GM12878 (cell line): ENCODE data around the gene RAF1. TPM values are rescaled to one million over a fixed set of nuclear protein-coding genes. Genes with fewer than 3 reads are reported as not detected.

ENCODE experiments used
- BHLHE40 ChIP-seq, 2 experiments: fragments of 450-650 bp in 1 of 2; IDR thresholded peaks; 2 replicates each; pipeline ENCODE4 v1.6.1; 2011 to 2017; ENCODE audit warnings: low read depth in 2 of 2, borderline replicate concordance in 1 of 2, improper control_type of control experiment in 1 of 2, low read length in 1 of 2, mild to moderate bottlenecking in 1 of 2
- E2F4 ChIP-seq: IDR thresholded peaks from 2 replicates; pipeline ENCODE4 v1.6.1; 2012; ENCODE audit warnings: low read depth, low read length, improper control_type of control experiment
- EED ChIP-seq: sonication (generic); IDR thresholded peaks from 2 replicates; pipeline ENCODE4 v1.6.1; 2016; ENCODE audit warnings: antibody characterized with exemption, low read depth
- FOXM1 ChIP-seq: IDR thresholded peaks from 2 replicates; pipeline ENCODE4 v1.6.1; 2012; ENCODE audit warnings: low read depth, mild to moderate bottlenecking, inconsistent platforms, low read length, moderate library complexity
- GABPA ChIP-seq: IDR thresholded peaks from 2 replicates; pipeline ENCODE4 v1.6.1; 2014; ENCODE audit warnings: antibody characterized with exemption, low read depth, mild to moderate bottlenecking, inconsistent platforms
- IKZF1 ChIP-seq: fragments of 450-650 bp; conservative IDR thresholded peaks from 2 replicates; pipeline ENCODE4 v1.6.1; 2017; ENCODE audit warnings: antibody characterized with exemption, mild to moderate bottlenecking
- KLF5 ChIP-seq: fragments of 450-650 bp; IDR thresholded peaks from 2 replicates; pipeline ENCODE4 v1.6.1; 2014; ENCODE audit warnings: mild to moderate bottlenecking; ENCODE audit not compliant: partially characterized antibody
- MAX ChIP-seq: IDR thresholded peaks from 2 replicates; pipeline ENCODE4 v1.6.1; 2012; ENCODE audit warnings: low read depth, low read length, improper control_type of control experiment
- MTA2 ChIP-seq: fragments of 450-650 bp; IDR thresholded peaks from 2 replicates; pipeline ENCODE4 v1.6.1; 2016; ENCODE audit warnings: low read depth, mild to moderate bottlenecking, moderate library complexity
- MYB ChIP-seq: fragments of 150-350 bp; IDR thresholded peaks from 2 replicates; pipeline ENCODE4 v1.6.1; 2014; ENCODE audit warnings: mild to moderate bottlenecking, low read depth, low read length, borderline replicate concordance
- NR2C1 ChIP-seq: fragments of 450-650 bp; IDR thresholded peaks from 2 replicates; pipeline ENCODE4 v1.6.1; 2017; ENCODE audit warnings: antibody characterized with exemption, mild to moderate bottlenecking, moderate library complexity
- NRF1 ChIP-seq: conservative IDR thresholded peaks from 2 replicates; pipeline ENCODE4 v1.6.1; 2011; ENCODE audit warnings: mild to moderate bottlenecking, low read depth, low read length, improper control_type of control experiment
- POLR2A ChIP-seq: IDR thresholded peaks from 2 replicates; pipeline ENCODE4 v1.6.1; 2011; ENCODE audit warnings: low read depth, mild to moderate bottlenecking, low read length
- POLR2AphosphoS5 ChIP-seq: IDR thresholded peaks from 2 replicates; pipeline ENCODE4 v1.6.1; 2011; ENCODE audit warnings: mild to moderate bottlenecking, low read length, inconsistent platforms
- REST ChIP-seq: IDR thresholded peaks from 2 replicates; pipeline ENCODE4 v1.6.1; 2012; ENCODE audit warnings: mild to moderate bottlenecking, low read depth, low read length
- SMARCA5 ChIP-seq: fragments of 450-650 bp; IDR thresholded peaks from 2 replicates; pipeline ENCODE4 v1.6.1; 2017; ENCODE audit warnings: mild to moderate bottlenecking
- SREBF2 ChIP-seq: IDR thresholded peaks from 2 replicates; pipeline ENCODE4 v1.6.1; 2012; ENCODE audit warnings: mild to moderate bottlenecking, low read length
- TARDBP ChIP-seq: IDR thresholded peaks from 2 replicates; pipeline ENCODE4 v1.6.1; 2016; ENCODE audit warnings: borderline replicate concordance
- ZBTB4 ChIP-seq: fragments of 450-650 bp; formaldehyde crosslinking; IDR thresholded peaks from 2 replicates; pipeline ENCODE4 v1.4.0; 2022; ENCODE audit warnings: mild to moderate bottlenecking, moderate library complexity
- ZNF24 ChIP-seq: fragments of 450-650 bp; IDR thresholded peaks from 2 replicates; pipeline ENCODE4 v1.6.1; 2017; ENCODE audit warnings: antibody characterized with exemption, mild to moderate bottlenecking
- ZNF384 ChIP-seq: IDR thresholded peaks from 2 replicates; pipeline ENCODE4 v1.6.1; 2012; ENCODE audit warnings: low read depth, mild to moderate bottlenecking, low read length, improper control_type of control experiment, borderline replicate concordance
- ZNF622 ChIP-seq: fragments of 450-650 bp; IDR thresholded peaks from 2 replicates; pipeline ENCODE4 v1.6.1; 2017; ENCODE audit warnings: mild to moderate bottlenecking, inconsistent platforms
- polyA plus RNA-seq, 11 experiments: library from polyadenylated mRNA; depleted of rRNA in 4 of 11; unstranded in 6 of 11; stranded (reverse) in 5 of 11; fragments of >200 nt; fragmentation: Nextera tagmentation in 4 of 11; fragmentation: Illumina TruSeq in 1 of 11; extraction: Ambion mirVana in 4 of 11; extraction: Trizol in 1 of 11; gene quantifications; 1 replicate in 1 of 11; 2 replicates in 10 of 11; pipeline versions ENCODE4 v1.2.1 to v1.2.3, GENCODE V29; 2011 to 2016; ENCODE audit warnings: inconsistent platforms in 2 of 11, missing spikeins in 2 of 11, low read depth in 1 of 11
- total RNA-seq, 4 experiments: library from RNA; depleted of rRNA in 3 of 4; stranded (reverse); fragments of >200 nt in 3 of 4; fragmentation: Illumina TruSeq in 1 of 4; extraction: Trizol in 1 of 4; gene quantifications; 2 replicates each; pipeline versions ENCODE4 v1.2.1 to v1.2.3, GENCODE V29; 2013 to 2021

RAF1 gene
- total and polyA plus RNA-seq, 10 of the 15 experiments (the other 5 are each of a cell fraction or from before 2014, with no cell fraction given), result 20.4 to 151 (median 77.8) TPM

GRCh38 chr3:12556690-12557472 is 107.0 kb downstream of the RAF1 start, which contains the start of gene MKRN2 (continued):
- TF ChIP-seq REST, result no peak; the same call in 1 of the 2 replicates
- TF ChIP-seq POLR2AphosphoS5, result peak; percentile 95
- peak; percentile 76 for TF ChIP-seq KLF5
- TF ChIP-seq BHLHE40 (IDR thresholded peaks at IDR 0.05; ENCODE audit: borderline replicate concordance in 1 of 2, low read depth in 2 of 2, low read length in 1 of 2), result peak; percentile 62 to 87; a peak in 3 of 4 replicates
- no peak for TF ChIP-seq ZBTB4 (CRISPR knock-in tag)
- no peak for TF ChIP-seq ZNF622
- peak; percentile 98 for TF ChIP-seq IKZF1
- TF ChIP-seq FOXM1, result no peak
- peak; percentile 79 for TF ChIP-seq ZNF24
- TF ChIP-seq NR2C1, result peak; percentile 56
- TF ChIP-seq MTA2, result peak; percentile 22; the same call in 1 of the 2 replicates
- TF ChIP-seq POLR2A, result peak; percentile 99
- TF ChIP-seq MAX, result peak; percentile 69
- no peak for TF ChIP-seq SREBF2
- no peak for TF ChIP-seq MYB
- peak; percentile 96 for TF ChIP-seq SMARCA5
- peak; percentile 89 for TF ChIP-seq EED
- peak; percentile 86 for TF ChIP-seq GABPA
- peak; percentile 26; the same call in 1 of the 2 replicates for TF ChIP-seq NRF1
- 0 out of 2 replicates have a peak, but pooled peaks have one; percentile 19 for TF ChIP-seq E2F4
- TF ChIP-seq TARDBP, result peak; percentile 75; the same call in 1 of the 2 replicates
- no peak for TF ChIP-seq ZNF384
